Measurements from ENCODE around the gene PCDHA9. TPM values are rescaled to one million over a fixed set of nuclear protein-coding genes. Genes with fewer than 3 reads are reported as not detected.

PCDHA9 gene
- total RNA-seq, 1 donor from 2014 or later, result 0.95 TPM

- Histone ChIP-seq H3K4me3 (ENCODE audit: insufficient read depth, low read depth, low read length) (no peak overlapping the region), H3K9ac (ENCODE audit: low read length) (no peak overlapping the region), H3K79me2 (ENCODE audit: insufficient read depth, low read length) (no peaks in the 10 kb centered on the region), H3K4me1 (ENCODE audit: insufficient read depth, low read length) (no peaks in the 10 kb centered on the region), H3K9me3 (ENCODE audit: insufficient read depth, low read depth, low read length) (peaks cover 15% of the 10 kb centered on the region), H2AFZ (ENCODE audit: low read depth, low read length) (no peak overlapping the region), H3K27ac (ENCODE audit: low read depth, low read length) (no peak overlapping the region), H3K4me2 (ENCODE audit: low read length) (no peak overlapping the region), H4K20me1 (ENCODE audit: insufficient read depth, low read length) (no peaks in the 10 kb centered on the region), H3K36me3 (ENCODE audit: insufficient read depth, low read length) (no peaks in the 10 kb centered on the region), H3K27me3 (ENCODE audit: insufficient read depth, low read length) (no peaks in the 10 kb centered on the region)
- FAIRE-seq (no peak), DNase-seq (ENCODE audit: low read depth) (no peak)
- Mint-ChIP-seq H3K36me3 (ENCODE audit: low read depth, unreplicated experiment) (peaks cover 17% of the 10 kb centered on the region), H3K4me1 (ENCODE audit: low read depth, unreplicated experiment) (peaks cover 6% of the 10 kb centered on the region), H3K27me3 (ENCODE audit: low read depth, unreplicated experiment) (no peaks in the 10 kb centered on the region), H3K9me3 (ENCODE audit: unreplicated experiment) (peaks cover 3% of the 10 kb centered on the region), H3K4me3 (ENCODE audit: unreplicated experiment) (no peak overlapping the region), H3K27ac (ENCODE audit: unreplicated experiment) (no peak overlapping the region)
- no peak for TF ChIP-seq EZH2 (IDR thresholded peaks at IDR 0.05; ENCODE audit: insufficient read depth, low read length)
- TF ChIP-seq, protein P1, sequence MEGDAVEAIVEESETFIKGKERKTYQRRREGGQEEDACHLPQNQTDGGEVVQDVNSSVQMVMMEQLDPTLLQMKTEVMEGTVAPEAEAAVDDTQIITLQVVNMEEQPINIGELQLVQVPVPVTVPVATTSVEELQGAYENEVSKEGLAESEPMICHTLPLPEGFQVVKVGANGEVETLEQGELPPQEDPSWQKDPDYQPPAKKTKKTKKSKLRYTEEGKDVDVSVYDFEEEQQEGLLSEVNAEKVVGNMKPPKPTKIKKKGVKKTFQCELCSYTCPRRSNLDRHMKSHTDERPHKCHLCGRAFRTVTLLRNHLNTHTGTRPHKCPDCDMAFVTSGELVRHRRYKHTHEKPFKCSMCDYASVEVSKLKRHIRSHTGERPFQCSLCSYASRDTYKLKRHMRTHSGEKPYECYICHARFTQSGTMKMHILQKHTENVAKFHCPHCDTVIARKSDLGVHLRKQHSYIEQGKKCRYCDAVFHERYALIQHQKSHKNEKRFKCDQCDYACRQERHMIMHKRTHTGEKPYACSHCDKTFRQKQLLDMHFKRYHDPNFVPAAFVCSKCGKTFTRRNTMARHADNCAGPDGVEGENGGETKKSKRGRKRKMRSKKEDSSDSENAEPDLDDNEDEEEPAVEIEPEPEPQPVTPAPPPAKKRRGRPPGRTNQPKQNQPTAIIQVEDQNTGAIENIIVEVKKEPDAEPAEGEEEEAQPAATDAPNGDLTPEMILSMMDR (IDR thresholded peaks at IDR 0.05; ENCODE audit: insufficient read depth, low read depth, low read length), result no peak
Observed at GRCh38 chr5:140877262-140877581, 29.0 kb downstream of the PCDHA9 start.

- peaks cover 6% of the 10 kb centered on the region for H3K9me3 Mint-ChIP-seq (ENCODE audit: unreplicated experiment)
- peak within 1 kb of the TSS; percentile 80 for H3K4me3 Mint-ChIP-seq (ENCODE audit: unreplicated experiment)
- Histone ChIP-seq H3K27me3 (ENCODE audit: insufficient read depth, low read length) (no peaks in the 10 kb centered on the region), H3K27ac (ENCODE audit: low read depth, low read length) (no peak within 1 kb of the TSS), H2AFZ (ENCODE audit: low read depth, low read length) (no peak within 1 kb of the TSS), H3K79me2 (ENCODE audit: insufficient read depth, low read length) (no peaks in the 10 kb centered on the region), H3K4me3 (ENCODE audit: insufficient read depth, low read depth, low read length) (no peak within 1 kb of the TSS), H4K20me1 (ENCODE audit: insufficient read depth, low read length) (no peaks in the 10 kb centered on the region), H3K9me3 (ENCODE audit: insufficient read depth, low read depth, low read length) (peaks cover 15% of the 10 kb centered on the region), H3K4me1 (ENCODE audit: insufficient read depth, low read length) (no peaks in the 10 kb centered on the region), H3K9ac (ENCODE audit: low read length) (no peak within 1 kb of the TSS), H3K4me2 (ENCODE audit: low read length) (no peak within 1 kb of the TSS), H3K36me3 (ENCODE audit: insufficient read depth, low read length) (no peaks in the 10 kb centered on the region)
- H3K27me3 Mint-ChIP-seq (ENCODE audit: low read depth, unreplicated experiment), result no peaks in the 10 kb centered on the region
- no peak within 1 kb of the TSS for H3K27ac Mint-ChIP-seq (ENCODE audit: unreplicated experiment)
- no peak for TF ChIP-seq EZH2 (IDR thresholded peaks at IDR 0.05; ENCODE audit: insufficient read depth, low read length)
- TF ChIP-seq, protein P1 (IDR thresholded peaks at IDR 0.05; ENCODE audit: insufficient read depth, low read depth, low read length), result no peak
- no peaks in the 10 kb centered on the region for H3K4me1 Mint-ChIP-seq (ENCODE audit: low read depth, unreplicated experiment)
- DNase-seq (ENCODE audit: low read depth) (no peak), FAIRE-seq (no peak)
- peaks cover 18% of the 10 kb centered on the region for H3K36me3 Mint-ChIP-seq (ENCODE audit: low read depth, unreplicated experiment)
Observed at GRCh38 chr5:140881889-140882590, 33.9 kb downstream of the PCDHA9 start, which contains the start of gene PCDHA13. Gene PCDHA13 (plus strand): TSS chr5:140882124. CDS start chr5:140882269, 145 bp downstream.

GRCh38 chr5:140882591-140882899, 34.4 kb downstream of the PCDHA9 start:
- no peaks in the 10 kb centered on the region for H3K36me3 ChIP-seq (ENCODE audit: insufficient read depth, low read length)
- no peak overlapping the region for H3K4me3 ChIP-seq (ENCODE audit: insufficient read depth, low read depth, low read length)
- no peak overlapping the region for H3K27ac Mint-ChIP-seq (ENCODE audit: unreplicated experiment)
- H2AFZ ChIP-seq (ENCODE audit: low read depth, low read length), result no peak overlapping the region
- peaks cover 6% of the 10 kb centered on the region for H3K9me3 Mint-ChIP-seq (ENCODE audit: unreplicated experiment)
- no peaks in the 10 kb centered on the region for H3K27me3 ChIP-seq (ENCODE audit: insufficient read depth, low read length)
- no peaks in the 10 kb centered on the region for H4K20me1 ChIP-seq (ENCODE audit: insufficient read depth, low read length)
- H3K9me3 ChIP-seq (ENCODE audit: insufficient read depth, low read depth, low read length), result peaks cover 11% of the 10 kb centered on the region
- no peaks in the 10 kb centered on the region for H3K79me2 ChIP-seq (ENCODE audit: insufficient read depth, low read length)
- no peak for TF ChIP-seq EZH2 (IDR thresholded peaks at IDR 0.05; ENCODE audit: insufficient read depth, low read length)
- TF ChIP-seq, protein P1 (IDR thresholded peaks at IDR 0.05; ENCODE audit: insufficient read depth, low read depth, low read length), result peak; percentile 3
- H3K4me2 ChIP-seq (ENCODE audit: low read length), result no peak overlapping the region
- FAIRE-seq, result no peak
- no peaks in the 10 kb centered on the region for H3K4me1 ChIP-seq (ENCODE audit: insufficient read depth, low read length)
- H3K4me3 Mint-ChIP-seq (ENCODE audit: unreplicated experiment), result peak overlapping the region; percentile 80
- no peaks in the 10 kb centered on the region for H3K27me3 Mint-ChIP-seq (ENCODE audit: low read depth, unreplicated experiment)
- no peak for DNase-seq (ENCODE audit: low read depth)
- H3K9ac ChIP-seq (ENCODE audit: low read length), result no peak overlapping the region
- peaks cover 18% of the 10 kb centered on the region for H3K36me3 Mint-ChIP-seq (ENCODE audit: low read depth, unreplicated experiment)
- no peaks in the 10 kb centered on the region for H3K4me1 Mint-ChIP-seq (ENCODE audit: low read depth, unreplicated experiment)
- no peak overlapping the region for H3K27ac ChIP-seq (ENCODE audit: low read depth, low read length)
